ENCODE measurements around the gene QRICH1.

Gene QRICH1

GRCh38 chr3:48997714-48998637 lies 95.9 kb downstream of the QRICH1 start:
- no peak for DNase-seq (ENCODE audit: low spot score)

DNA sequence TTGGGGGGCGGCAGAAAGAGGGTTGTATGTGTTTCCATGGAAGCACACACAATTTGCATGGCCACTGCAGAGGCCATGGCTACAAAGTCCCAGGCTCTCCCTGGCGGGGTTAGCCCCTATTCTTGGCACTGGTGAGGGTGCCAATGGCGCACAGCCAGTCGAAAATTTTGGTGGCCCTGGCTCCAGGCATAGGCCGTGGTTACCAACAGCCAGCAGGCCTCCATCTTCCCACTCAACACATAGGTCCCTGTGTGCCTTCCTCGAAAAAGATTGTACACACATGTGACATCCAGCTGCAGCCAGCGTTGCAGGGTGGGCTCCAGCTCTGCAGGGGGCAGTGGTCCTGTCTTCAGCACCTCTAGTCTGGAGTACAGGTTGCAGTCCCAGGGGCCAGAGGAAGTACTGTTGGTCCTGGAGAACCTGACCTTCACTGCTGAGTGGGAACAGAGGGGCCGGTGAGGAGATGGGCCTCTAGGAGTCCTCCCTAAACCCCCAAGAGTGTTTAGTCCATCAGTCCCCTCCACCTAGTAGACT lies 96.7 kb downstream of the QRICH1 start:
- DNase-seq (ENCODE audit: low spot score): no peak

DNA sequence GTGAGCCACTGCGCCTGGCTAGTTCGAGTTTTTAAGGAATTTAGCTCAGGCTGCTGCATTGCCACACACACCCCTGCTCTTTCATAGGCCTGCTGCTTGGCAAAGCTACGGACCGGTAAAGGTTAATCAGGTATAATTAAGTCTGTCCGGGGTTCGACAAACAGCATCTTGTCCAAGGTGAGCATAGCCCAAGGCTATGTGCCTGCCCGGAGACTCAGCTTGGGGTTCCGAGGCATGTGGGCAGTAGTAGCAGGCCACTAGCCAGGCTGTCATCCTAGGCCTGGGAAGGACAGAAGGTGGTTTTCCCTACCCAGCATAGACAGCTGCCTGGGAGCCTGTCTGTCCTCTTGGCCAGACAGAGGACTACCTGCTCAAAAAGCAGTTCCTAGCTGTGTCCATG lies 97.2 kb downstream of the QRICH1 start:
- DNase-seq (ENCODE audit: low spot score): no peak

DNA sequence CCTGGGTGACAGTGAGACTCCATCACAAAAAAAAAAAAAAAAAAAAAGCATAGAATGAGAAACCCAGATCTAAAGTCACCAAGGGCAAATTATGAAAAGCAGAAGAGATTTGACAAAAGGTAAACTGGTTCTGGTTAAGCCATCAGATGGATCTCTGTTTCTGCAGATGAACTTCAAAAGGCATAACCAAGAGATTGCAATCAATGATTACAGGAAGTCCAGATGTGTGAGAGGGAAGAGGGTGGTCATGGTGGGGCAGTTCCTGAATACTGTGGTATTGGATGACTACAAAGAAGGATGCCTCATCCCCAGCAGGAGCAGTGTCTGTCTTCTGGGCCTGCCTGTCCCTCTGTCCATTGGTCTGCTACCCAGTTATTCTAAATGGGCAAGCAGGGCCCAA lies 100.0 kb downstream of the QRICH1 start:
- no peak for DNase-seq (ENCODE audit: low spot score)

GRCh38 chr3:48991851-48992545 lies 101.9 kb downstream of the QRICH1 start:
- DNase-seq (ENCODE audit: low spot score): no peak

GRCh38 chr3:48990636-48991469 lies 103.0 kb downstream of the QRICH1 start:
- peak; percentile 57 for DNase-seq (ENCODE audit: low spot score)

DNA sequence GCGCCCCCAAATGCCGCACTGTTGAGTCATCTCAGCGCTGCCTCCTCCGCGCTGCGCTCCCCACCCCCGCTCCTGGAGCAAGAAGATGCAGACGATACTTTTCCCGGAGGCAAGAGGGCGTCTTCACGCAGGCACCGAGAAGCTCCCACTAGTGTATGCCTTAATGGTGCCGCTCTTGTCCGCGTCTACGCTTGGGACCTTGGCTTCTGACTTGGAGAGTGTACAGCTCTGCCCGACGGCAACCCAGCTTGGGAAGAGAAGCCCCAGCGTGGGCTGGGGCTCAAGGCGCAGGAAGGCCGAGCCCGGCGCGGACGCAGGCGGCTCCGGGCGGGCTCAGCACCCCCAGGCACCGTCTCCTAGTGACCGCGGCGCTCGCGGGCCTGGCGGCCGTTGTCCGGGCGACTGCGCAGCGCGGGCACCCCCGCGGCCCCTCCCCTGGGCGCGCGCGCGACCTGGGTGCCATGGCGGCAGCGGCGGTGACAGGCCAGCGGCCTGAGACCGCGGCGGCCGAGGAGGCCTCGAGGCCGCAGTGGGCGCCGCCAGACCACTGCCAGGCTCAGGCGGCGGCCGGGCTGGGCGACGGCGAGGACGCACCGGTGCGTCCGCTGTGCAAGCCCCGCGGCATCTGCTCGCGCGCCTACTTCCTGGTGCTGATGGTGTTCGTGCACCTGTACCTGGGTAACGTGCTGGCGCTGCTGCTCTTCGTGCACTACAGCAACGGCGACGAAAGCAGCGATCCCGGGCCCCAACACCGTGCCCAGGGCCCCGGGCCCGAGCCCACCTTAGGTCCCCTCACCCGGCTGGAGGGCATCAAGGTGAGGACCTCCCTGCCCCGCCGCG lies 103.9 kb downstream of the QRICH1 start, which contains the start of gene P4HTM:
TSS of gene P4HTM (plus strand) at position 446 of the 840 bp plus-strand sequence. CDS start at position 462, 16 bp downstream.
- peak; percentile 95 for DNase-seq (ENCODE audit: low spot score)

DNA sequence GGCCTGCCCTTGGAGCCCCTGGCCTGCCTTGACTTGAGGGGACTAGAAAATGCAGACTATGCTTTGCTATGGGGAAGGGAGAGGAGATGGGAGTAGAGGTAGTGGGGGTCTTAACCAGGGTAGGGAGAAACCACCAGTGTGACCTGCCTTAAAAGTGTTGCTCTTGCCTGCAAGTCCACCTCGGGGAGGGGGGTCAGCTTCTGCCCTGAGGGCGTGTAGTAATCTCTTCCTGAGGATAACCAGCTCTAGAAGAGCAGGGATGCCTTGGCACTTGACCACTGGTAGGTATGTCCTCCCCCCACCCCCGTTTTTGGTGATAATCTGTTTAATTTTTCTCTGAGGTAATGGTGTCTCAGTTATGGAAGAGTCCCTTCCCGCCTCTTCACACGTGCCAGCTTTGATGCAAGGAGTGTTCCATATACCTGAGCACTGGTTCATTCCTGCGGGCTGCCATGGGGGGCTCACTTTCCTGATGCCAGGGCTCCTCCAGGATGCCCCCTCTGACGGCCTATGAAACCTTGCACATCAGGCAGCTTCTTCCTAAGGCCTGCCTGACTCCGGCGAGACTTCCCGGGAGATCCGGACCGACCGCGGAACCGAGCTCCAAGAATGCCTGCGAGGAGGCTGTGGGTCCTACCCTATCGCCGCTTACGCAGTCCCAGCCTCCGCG lies 104.6 kb downstream of the QRICH1 start:
- no peak for DNase-seq (ENCODE audit: low spot score)

DNA sequence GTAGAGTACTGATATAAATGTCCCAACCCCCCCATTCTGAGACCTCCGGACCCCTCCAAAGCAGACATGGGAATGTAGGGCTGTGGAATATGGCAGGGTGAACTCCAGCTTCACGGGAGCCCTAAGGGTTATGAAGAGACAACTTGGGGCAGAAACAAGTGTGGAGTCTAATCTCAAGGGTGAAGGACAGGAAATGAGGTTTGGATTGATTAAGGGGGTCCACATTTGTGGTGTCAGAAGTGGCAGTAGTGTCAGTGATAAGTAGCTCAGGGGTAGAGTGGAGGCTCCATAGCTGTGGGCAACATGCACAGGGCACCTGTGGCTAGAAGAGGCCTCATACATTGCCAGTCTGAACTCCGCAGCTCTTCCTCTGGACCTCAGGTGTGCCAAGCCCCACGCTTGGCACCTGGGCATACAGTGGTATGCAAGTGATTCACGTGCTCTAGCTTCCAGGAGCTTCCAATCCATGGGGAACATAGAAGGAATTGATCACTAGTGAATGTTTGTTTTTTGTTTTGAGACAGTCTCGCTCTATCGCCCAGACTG lies 108.0 kb downstream of the QRICH1 start:
- no peak for DNase-seq (ENCODE audit: low spot score)

GRCh38 chr3:48984663-48985062 lies 109.2 kb downstream of the QRICH1 start:
- DNase-seq (ENCODE audit: low spot score): no peak

DNA sequence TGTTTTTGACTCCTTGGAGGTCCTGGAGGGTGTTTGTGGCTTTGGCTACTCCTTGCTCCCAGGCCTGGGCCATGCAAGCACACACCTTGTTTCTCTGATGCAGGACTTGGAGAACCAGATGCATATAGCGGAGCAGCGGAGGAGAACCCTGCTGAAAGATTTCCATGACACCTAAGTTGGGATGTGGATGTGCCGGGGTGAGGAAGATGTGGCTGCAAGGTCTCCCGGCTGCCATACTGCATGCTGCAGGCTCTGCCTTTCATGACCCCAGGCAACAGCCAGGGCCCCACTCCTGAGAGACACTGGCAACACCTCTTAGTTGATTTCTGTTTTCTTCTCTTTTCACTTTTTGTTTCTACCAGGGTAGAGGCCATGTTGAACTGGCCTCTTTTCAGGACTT lies 110.8 kb downstream of the QRICH1 start:
- DNase-seq (ENCODE audit: low spot score): no peak

GRCh38 chr3:48982686-48983085 lies 111.2 kb downstream of the QRICH1 start:
- no peak for DNase-seq (ENCODE audit: low spot score)

- DNase-seq (ENCODE audit: low spot score): no peak
Observed at GRCh38 chr3:48982016-48982415, 111.9 kb downstream of the QRICH1 start.

DNA sequence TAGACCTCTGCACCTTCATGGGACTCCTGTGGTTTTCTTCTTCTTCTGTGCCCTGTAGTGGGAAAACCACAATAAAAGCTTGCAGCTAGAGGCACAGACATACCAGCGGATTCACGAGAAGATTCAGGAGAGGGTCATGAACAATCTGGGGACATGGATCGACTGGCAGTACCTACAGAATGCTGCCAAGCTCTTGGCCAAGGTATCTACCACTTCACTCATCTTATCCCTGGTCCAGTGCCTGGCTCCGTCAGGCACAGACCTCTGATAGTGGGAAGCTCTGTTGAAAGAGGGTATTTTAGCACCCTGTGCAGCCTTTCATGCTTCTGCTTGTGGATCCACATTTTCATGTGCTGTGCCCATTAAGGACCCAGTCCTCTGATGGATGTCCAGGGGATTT lies 113.6 kb downstream of the QRICH1 start:
- no peak for DNase-seq (ENCODE audit: low spot score)

All from Ammon's horn (tissue), 1 donor.